Fibroblast of pulmonary artery (primary cell): ENCODE measurements around the gene DOK3.

Source experiments
- DNase-seq: peaks from one replicate; pipeline ENCODE4 v3.0.0-alpha.2; 2010; ENCODE audit warnings: low read depth
- H3K4me3 ChIP-seq: replicated peaks from 2 replicates; pipeline ENCODE4 v1.5.1; 2011; ENCODE audit warnings: low read depth, mild to moderate bottlenecking, control low read depth, low read length, moderate library complexity
- TF ChIP-seq, protein P1 (sequence below): IDR thresholded peaks from 2 replicates; pipeline ENCODE4 v1.5.1; 2011; ENCODE audit warnings: mild to moderate bottlenecking, control low read depth, low read length, inconsistent platforms; ENCODE audit errors: missing control alignments

DOK3 gene

DNA sequence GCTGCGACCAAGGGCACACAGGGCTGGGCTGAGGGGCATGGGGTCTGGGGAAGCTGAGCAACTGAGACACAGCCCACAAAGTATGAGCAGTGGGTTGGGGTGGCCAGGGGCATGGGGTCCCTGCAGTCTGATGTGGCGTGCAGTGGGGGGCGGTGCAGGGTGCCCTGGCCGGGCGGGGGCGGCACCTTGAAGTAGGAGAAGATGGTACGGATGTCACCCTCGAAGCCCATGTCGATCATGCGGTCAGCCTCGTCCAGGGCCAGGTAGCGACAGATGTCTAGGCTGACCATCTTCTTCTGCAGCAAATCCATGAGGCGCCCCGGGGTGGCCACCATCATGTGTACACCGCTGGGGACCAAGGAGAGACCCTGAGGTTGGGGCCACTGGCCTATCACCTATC lies 3.9 kb upstream of the DOK3 start:
- H3K4me3 ChIP-seq: no peak overlapping the region
- DNase-seq: no peak
- TF ChIP-seq, protein P1, sequence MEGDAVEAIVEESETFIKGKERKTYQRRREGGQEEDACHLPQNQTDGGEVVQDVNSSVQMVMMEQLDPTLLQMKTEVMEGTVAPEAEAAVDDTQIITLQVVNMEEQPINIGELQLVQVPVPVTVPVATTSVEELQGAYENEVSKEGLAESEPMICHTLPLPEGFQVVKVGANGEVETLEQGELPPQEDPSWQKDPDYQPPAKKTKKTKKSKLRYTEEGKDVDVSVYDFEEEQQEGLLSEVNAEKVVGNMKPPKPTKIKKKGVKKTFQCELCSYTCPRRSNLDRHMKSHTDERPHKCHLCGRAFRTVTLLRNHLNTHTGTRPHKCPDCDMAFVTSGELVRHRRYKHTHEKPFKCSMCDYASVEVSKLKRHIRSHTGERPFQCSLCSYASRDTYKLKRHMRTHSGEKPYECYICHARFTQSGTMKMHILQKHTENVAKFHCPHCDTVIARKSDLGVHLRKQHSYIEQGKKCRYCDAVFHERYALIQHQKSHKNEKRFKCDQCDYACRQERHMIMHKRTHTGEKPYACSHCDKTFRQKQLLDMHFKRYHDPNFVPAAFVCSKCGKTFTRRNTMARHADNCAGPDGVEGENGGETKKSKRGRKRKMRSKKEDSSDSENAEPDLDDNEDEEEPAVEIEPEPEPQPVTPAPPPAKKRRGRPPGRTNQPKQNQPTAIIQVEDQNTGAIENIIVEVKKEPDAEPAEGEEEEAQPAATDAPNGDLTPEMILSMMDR: no peak

DNA sequence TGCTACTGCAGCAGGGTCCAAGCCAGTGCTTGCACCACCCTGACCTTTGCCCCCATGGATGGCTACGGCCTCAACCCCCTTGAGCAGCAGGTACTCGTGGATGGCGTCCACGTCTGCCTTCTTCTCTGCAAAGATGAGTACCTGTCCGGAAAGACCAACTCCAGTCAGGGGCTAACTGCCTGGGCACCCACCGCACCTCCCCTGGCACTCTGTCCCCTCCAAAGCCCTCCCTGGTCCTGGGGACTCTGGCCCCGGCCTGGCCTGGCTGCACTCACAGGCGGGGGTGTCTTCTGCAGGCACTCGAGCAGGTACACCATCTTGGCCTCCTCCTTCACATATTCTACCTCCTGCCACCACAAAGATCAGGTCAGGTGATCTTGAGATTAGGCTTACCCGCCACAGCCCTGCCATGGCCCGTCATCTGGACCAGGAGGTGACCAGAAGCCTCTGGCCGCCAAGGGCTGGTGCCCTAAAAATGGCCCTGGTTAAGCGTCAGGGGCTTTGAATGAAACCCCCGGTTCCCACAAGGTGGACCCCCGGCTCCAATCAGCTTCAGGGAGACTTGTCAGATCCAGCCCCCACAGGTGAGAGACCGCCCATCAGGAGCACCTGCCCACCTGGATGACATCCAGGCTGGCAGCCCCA lies 3.2 kb upstream of the DOK3 start:
- H3K4me3 ChIP-seq: no peak overlapping the region
- DNase-seq: no peak
- TF ChIP-seq, protein P1: no peak

DNA sequence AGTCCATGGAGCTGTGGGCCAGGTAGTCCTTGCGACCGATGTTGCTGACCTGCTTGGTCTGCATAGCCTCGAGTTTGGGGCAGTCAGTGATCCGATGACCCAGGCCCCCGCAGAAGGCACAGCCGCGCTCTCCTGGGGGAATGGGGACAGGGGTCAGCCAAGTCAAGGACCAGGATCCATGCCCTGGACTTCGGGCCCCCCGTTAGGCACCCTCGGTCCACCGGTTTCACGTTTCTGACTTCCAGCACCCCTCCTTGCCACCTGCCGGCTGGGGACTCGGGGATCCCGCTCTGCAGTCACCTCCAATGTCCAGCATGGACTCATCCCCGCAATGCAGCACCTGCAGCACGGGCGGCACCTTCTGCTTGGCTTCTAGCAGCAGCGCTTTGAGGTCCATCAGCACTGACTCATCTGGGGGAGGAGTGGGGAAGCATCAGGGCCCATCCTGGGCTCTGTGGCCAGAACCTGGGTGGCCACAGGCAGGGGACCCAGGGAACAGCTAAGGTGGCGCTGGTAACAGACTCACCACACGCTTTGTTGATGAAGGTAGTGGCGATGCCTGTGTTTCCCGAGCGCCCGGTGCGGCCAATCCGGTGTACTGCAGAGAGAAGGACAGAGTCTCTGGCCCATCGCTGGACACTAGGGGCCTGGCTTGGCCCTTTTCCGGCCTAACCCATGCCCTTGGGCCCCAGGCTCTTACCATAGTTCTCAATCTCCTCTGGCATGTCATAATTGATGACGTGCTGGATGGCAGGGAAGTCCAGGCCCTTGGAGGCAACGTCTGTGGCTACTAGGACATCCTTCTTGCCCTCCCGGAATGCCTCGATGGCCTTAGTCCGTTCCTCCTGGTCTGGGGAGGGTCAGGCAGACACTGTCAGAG lies 2.4 kb upstream of the DOK3 start:
- no peak overlapping the region for H3K4me3 ChIP-seq
- TF ChIP-seq, protein P1: no peak
- DNase-seq: no peak

DNA sequence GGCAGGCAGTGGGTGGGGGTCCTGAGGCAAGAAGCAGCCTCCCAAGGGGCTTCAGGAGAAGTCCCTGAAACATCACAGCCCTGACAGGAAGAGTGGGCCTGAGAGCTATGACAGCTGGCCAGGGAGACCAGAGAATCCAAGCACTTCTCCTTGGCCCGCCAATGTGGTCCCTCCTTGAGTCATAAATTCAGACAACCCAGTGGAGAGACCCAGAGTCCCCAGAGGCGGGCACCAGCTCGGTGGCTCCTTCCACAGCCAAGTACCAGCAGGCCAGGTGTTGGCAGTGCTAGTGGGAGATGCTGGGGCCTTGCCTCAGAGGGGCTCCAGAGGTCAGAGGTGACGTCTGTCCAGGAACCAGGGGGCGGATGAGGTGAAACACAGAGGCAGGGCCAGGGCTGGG lies 1.6 kb upstream of the DOK3 start:
- TF ChIP-seq, protein P1: no peak

DNA sequence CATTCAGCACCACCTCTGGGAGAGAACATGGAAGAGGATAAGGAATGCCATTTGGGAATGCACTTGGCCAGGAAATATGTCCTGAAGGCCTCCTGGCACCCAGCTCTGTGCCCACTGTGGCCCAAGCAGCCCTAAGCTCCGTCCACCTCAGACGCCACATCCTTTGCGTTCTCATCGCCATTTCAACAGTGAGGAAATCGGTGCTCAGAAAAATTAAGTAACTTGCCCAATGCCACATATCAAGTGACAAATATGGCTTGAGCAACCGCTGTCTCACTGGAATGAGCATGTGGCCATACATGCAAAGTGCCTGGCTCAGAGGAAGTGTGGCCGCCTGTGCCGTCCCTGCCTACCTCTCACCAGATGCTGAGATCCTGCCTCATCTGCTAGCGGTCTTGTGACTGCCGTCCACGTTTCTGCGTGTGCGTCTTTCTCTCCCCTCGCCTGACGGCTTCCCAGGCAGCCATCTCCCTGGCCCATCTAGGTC lies 984 bp upstream of the DOK3 start:
- TF ChIP-seq, protein P1: no peak
- DNase-seq: no peak
- no peak overlapping the region for H3K4me3 ChIP-seq

More for the DNA sequence above, 1.6 kb upstream of the DOK3 start:
- H3K4me3 ChIP-seq: no peak overlapping the region
- DNase-seq: no peak

DNA sequence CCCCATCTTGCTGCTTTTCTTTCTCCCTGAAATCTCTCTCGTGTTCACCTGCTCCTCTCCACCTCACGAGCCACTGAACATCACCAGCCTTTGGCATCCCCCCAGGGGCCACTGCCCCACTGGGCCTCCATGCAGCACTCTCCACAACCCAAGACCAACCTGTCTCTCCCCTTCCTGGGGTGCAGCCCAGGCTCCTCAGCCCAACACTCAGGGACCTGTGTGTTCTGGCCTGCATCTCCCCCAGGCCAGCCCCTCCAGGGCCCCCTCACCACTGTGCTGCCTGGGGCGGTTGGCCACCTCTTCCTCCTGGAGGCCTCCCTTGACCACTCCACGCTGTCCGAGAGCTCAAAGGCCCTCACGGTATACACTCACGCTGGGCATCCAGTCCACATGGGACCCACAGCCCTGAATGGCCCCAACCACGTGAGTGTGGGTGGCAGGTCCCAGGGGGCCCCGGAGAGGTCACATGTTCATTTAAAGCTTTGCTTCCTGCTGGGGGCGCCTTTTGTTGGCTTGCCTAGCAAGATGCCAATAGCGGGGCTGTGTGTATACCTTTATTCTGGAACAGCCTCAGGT lies 453 bp upstream of the DOK3 start:
- H3K4me3 ChIP-seq: no peak overlapping the region
- TF ChIP-seq, protein P1: no peak
- no peak for DNase-seq
